ENCODE measurements around the gene CAPRIN1. TPM values are rescaled to one million over a fixed set of nuclear protein-coding genes. Genes with fewer than 3 reads are reported as not detected.

Gene CAPRIN1
- total and polyA plus RNA-seq, 10 of the 15 experiments (the other 5 are each of a cell fraction or from before 2014, with no cell fraction given): 50.4 to 228 (median 191) TPM

DNA sequence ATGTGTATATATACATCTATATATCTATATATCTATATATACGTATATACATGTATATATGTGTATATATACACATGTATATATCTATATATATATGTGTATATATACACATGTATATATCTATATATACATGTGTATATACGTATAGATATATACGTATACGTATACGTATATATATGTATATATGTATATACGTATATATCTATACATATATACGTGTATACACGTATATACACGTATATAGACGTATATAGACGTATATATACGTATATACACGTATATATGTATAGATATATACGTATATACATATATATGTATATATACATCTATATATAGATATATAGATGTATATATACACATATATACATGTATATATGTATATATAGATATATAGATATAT, 25.1 kb upstream of the CAPRIN1 start:
- Histone ChIP-seq H3K27ac (ENCODE audit: control insufficient read depth, insufficient read depth) (no peak overlapping the region), H4K20me1 (ENCODE audit: control insufficient read depth, insufficient read depth) (no peaks in the 10 kb centered on the region), H3K9ac (ENCODE audit: control insufficient read depth, insufficient read depth, low read length) (no peak overlapping the region), H3K9me3 (replicated peaks; ENCODE audit: control insufficient read depth, insufficient read depth, low read length) (no peaks in the 10 kb centered on the region; the same call in 2 of the 3 replicates), H3K79me2 (ENCODE audit: control insufficient read depth, insufficient read depth, low read length) (no peaks in the 10 kb centered on the region), H3K4me3 (no peak overlapping the region), H2AFZ (ENCODE audit: control insufficient read depth, low read depth, low read length) (no peak overlapping the region), H3K27me3 (replicated peaks in 1 of 2; ENCODE audit: control insufficient read depth in 2 of 2, insufficient read depth in 2 of 2, low read length in 1 of 2) (no peaks in the 10 kb centered on the region), H3K36me3 (ENCODE audit: control insufficient read depth in 2 of 2, insufficient read depth in 2 of 2, low read length in 1 of 2) (no peaks in the 10 kb centered on the region), H3K4me1 (ENCODE audit: control insufficient read depth, insufficient read depth, low read length) (no peaks in the 10 kb centered on the region), H3K4me2 (ENCODE audit: control insufficient read depth, insufficient read depth) (no peak overlapping the region)
- ChIA-PET POLR2A (no interaction called here), SMC1A (ENCODE audit: uncharacterized antibody, unreplicated experiment) (no interaction called here), RAD21 (ENCODE audit: unreplicated experiment) (no interaction called here), CTCF (no interaction called here)
- TF ChIP-seq EED (IDR thresholded peaks at IDR 0.05; ENCODE audit: low read depth) (no peak), JUNB (IDR thresholded peaks at IDR 0.05) (no peak), ASH2L (IDR thresholded peaks at IDR 0.05; ENCODE audit: borderline replicate concordance, low read depth) (no peak), IKZF2 (IDR thresholded peaks at IDR 0.05) (no peak), SMAD5 (IDR thresholded peaks at IDR 0.05; ENCODE audit: low read depth) (no peak), CHD2 (IDR thresholded peaks at IDR 0.05; ENCODE audit: borderline replicate concordance, low read depth, low read length) (no peak), SMAD1 (IDR thresholded peaks at IDR 0.05; ENCODE audit: low read depth, partially characterized antibody) (no peak), ZNF207 (IDR thresholded peaks at IDR 0.05; ENCODE audit: borderline replicate concordance) (no peak), ETV6 (conservative IDR thresholded peaks at IDR 0.05 in 1 of 2, IDR thresholded peaks at IDR 0.05 in 1 of 2; ENCODE audit: borderline replicate concordance in 1 of 2, low read depth in 1 of 2) (no peak), POLR2AphosphoS2 (IDR thresholded peaks at IDR 0.05; ENCODE audit: low read depth, low read length) (no peak), CBFB (IDR thresholded peaks at IDR 0.05; ENCODE audit: low read depth) (no peak), EP300 (IDR thresholded peaks at IDR 0.05; ENCODE audit: borderline replicate concordance in 1 of 2, control insufficient read depth in 1 of 2, low read depth in 2 of 2, low read length in 2 of 2) (no peak), KAT2A (conservative IDR thresholded peaks at IDR 0.05; ENCODE audit: control insufficient read depth, low read depth, low read length) (no peak), NRF1 (conservative IDR thresholded peaks at IDR 0.05; ENCODE audit: low read depth, low read length) (no peak), ESRRA (IDR thresholded peaks at IDR 0.05; ENCODE audit: low read length) (no peak), ZNF622 (IDR thresholded peaks at IDR 0.05) (no peak), POLR2AphosphoS5 (IDR thresholded peaks at IDR 0.05; ENCODE audit: low read length) (no peak)
- TF ChIP-seq, protein P1, sequence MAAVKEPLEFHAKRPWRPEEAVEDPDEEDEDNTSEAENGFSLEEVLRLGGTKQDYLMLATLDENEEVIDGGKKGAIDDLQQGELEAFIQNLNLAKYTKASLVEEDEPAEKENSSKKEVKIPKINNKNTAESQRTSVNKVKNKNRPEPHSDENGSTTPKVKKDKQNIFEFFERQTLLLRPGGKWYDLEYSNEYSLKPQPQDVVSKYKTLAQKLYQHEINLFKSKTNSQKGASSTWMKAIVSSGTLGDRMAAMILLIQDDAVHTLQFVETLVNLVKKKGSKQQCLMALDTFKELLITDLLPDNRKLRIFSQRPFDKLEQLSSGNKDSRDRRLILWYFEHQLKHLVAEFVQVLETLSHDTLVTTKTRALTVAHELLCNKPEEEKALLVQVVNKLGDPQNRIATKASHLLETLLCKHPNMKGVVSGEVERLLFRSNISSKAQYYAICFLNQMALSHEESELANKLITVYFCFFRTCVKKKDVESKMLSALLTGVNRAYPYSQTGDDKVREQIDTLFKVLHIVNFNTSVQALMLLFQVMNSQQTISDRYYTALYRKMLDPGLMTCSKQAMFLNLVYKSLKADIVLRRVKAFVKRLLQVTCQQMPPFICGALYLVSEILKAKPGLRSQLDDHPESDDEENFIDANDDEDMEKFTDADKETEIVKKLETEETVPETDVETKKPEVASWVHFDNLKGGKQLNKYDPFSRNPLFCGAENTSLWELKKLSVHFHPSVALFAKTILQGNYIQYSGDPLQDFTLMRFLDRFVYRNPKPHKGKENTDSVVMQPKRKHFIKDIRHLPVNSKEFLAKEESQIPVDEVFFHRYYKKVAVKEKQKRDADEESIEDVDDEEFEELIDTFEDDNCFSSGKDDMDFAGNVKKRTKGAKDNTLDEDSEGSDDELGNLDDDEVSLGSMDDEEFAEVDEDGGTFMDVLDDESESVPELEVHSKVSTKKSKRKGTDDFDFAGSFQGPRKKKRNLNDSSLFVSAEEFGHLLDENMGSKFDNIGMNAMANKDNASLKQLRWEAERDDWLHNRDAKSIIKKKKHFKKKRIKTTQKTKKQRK (IDR thresholded peaks at IDR 0.05; ENCODE audit: low read depth, low read length): no peak
- TF ChIP-seq, protein P2, sequence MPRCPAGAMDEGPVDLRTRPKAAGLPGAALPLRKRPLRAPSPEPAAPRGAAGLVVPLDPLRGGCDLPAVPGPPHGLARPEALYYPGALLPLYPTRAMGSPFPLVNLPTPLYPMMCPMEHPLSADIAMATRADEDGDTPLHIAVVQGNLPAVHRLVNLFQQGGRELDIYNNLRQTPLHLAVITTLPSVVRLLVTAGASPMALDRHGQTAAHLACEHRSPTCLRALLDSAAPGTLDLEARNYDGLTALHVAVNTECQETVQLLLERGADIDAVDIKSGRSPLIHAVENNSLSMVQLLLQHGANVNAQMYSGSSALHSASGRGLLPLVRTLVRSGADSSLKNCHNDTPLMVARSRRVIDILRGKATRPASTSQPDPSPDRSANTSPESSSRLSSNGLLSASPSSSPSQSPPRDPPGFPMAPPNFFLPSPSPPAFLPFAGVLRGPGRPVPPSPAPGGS (IDR thresholded peaks at IDR 0.05; ENCODE audit: borderline replicate concordance, insufficient read depth, low read depth, low read length, poor library complexity, severe bottlenecking): no peak
- TF ChIP-seq, protein P3, sequence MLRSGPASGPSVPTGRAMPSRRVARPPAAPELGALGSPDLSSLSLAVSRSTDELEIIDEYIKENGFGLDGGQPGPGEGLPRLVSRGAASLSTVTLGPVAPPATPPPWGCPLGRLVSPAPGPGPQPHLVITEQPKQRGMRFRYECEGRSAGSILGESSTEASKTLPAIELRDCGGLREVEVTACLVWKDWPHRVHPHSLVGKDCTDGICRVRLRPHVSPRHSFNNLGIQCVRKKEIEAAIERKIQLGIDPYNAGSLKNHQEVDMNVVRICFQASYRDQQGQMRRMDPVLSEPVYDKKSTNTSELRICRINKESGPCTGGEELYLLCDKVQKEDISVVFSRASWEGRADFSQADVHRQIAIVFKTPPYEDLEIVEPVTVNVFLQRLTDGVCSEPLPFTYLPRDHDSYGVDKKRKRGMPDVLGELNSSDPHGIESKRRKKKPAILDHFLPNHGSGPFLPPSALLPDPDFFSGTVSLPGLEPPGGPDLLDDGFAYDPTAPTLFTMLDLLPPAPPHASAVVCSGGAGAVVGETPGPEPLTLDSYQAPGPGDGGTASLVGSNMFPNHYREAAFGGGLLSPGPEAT (IDR thresholded peaks at IDR 0.05; ENCODE audit: low read depth): no peak
- DNase-seq (ENCODE audit: low read depth, low spot score) (no peak), FAIRE-seq (no peak), ATAC-seq (no peak)
- intact Hi-C loops (cut with micrococcal nuclease; ENCODE audit: unreplicated experiment): no loop called here
- 58% methylated on average over 5 of the region's 14 CpGs for WGBS (ENCODE audit: insufficient coverage, insufficient replicate concordance, low lambda C conversion rate, missing lambda C conversion rate)
- no TSS peak for BruUV-seq (replicated peaks)
- in situ Hi-C loops (cut with MboI): no loop called here

Measured in GM12878 (cell line).